Measurements from ENCODE around the gene PSMD1. TPM values are rescaled to one million over a fixed set of nuclear protein-coding genes. Genes with fewer than 3 reads are reported as not detected.

Gene PSMD1
- polyA plus RNA-seq, 1 experiment = 153 TPM

DNA sequence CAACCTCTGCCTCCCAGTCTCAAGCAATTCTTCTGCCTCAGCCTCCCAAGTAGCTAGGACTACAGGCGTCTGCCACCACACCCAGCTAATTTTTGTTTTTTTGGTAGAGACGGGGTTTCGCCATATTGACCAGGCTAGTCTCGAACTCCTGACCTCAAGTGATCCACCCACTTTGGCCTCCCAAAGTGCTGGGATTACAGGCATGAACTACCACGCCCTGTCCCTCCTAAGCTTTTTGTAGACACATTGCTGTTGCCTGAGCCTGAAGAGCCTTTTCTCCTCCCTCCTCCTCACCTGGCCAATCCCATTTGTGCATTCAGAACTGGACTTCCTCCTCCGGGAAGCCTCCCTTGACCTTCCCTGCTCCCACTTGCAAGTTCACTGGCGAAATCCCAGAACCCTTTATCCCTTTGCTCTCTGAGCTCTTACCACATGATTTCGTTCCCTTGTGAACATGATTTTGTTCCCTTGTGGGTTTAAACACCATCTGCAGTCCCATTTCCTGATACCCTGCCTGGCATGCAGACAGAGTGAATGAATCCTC, 16.8 kb upstream of the PSMD1 start:
- Histone ChIP-seq H3K36me3 (ENCODE audit: control insufficient read depth, insufficient read depth, low read length) (no peaks in the 10 kb centered on the region), H3K4me3 (ENCODE audit: low read depth, low read length) (no peak overlapping the region), H3K27me3 (ENCODE audit: control insufficient read depth, insufficient read depth, low read length) (peaks cover 33% of the 10 kb centered on the region)
- POLR2A ChIA-PET = no interaction called here
- DNase-seq (ENCODE audit: low read depth) = no peak
- TF ChIP-seq, protein P1, sequence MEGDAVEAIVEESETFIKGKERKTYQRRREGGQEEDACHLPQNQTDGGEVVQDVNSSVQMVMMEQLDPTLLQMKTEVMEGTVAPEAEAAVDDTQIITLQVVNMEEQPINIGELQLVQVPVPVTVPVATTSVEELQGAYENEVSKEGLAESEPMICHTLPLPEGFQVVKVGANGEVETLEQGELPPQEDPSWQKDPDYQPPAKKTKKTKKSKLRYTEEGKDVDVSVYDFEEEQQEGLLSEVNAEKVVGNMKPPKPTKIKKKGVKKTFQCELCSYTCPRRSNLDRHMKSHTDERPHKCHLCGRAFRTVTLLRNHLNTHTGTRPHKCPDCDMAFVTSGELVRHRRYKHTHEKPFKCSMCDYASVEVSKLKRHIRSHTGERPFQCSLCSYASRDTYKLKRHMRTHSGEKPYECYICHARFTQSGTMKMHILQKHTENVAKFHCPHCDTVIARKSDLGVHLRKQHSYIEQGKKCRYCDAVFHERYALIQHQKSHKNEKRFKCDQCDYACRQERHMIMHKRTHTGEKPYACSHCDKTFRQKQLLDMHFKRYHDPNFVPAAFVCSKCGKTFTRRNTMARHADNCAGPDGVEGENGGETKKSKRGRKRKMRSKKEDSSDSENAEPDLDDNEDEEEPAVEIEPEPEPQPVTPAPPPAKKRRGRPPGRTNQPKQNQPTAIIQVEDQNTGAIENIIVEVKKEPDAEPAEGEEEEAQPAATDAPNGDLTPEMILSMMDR (IDR thresholded peaks at IDR 0.05; ENCODE audit: insufficient read depth, low read depth, low read length) = no peak
- CTCF ChIA-PET = interaction anchor here (1.0 kb wide), 1 partner anchor 11 kb away, joined by 3 read pairs; no protein-coding TSS in a partner anchor

GRCh38 chr2:231041061-231041689, 15.5 kb upstream of the PSMD1 start:
- Histone ChIP-seq H3K27me3 (ENCODE audit: control insufficient read depth, insufficient read depth, low read length) (peaks cover 29% of the 10 kb centered on the region), H3K4me3 (ENCODE audit: low read depth, low read length) (no peak overlapping the region), H3K36me3 (ENCODE audit: control insufficient read depth, insufficient read depth, low read length) (no peaks in the 10 kb centered on the region)
- DNase-seq (ENCODE audit: low read depth) = no peak
- POLR2A ChIA-PET = no interaction called here
- TF ChIP-seq, protein P1 (IDR thresholded peaks at IDR 0.05; ENCODE audit: insufficient read depth, low read depth, low read length) = no peak
- CTCF ChIA-PET = interaction anchor here (3.2 kb wide), 1 partner anchor 12 kb away, joined by 13 read pairs; no protein-coding TSS in a partner anchor

GRCh38 chr2:231043796-231044195, 12.9 kb upstream of the PSMD1 start:
- TF ChIP-seq, protein P1 (IDR thresholded peaks at IDR 0.05; ENCODE audit: insufficient read depth, low read depth, low read length) = no peak
- Histone ChIP-seq H3K27me3 (ENCODE audit: control insufficient read depth, insufficient read depth, low read length) (peaks cover 30% of the 10 kb centered on the region), H3K36me3 (ENCODE audit: control insufficient read depth, insufficient read depth, low read length) (no peaks in the 10 kb centered on the region), H3K4me3 (ENCODE audit: low read depth, low read length) (no peak overlapping the region)
- no peak for DNase-seq (ENCODE audit: low read depth)
- POLR2A ChIA-PET = no interaction called here
- CTCF ChIA-PET = interaction anchor here (1.3 kb wide), 1 partner anchor 9 kb away, joined by 5 read pairs; no protein-coding TSS in a partner anchor

DNA sequence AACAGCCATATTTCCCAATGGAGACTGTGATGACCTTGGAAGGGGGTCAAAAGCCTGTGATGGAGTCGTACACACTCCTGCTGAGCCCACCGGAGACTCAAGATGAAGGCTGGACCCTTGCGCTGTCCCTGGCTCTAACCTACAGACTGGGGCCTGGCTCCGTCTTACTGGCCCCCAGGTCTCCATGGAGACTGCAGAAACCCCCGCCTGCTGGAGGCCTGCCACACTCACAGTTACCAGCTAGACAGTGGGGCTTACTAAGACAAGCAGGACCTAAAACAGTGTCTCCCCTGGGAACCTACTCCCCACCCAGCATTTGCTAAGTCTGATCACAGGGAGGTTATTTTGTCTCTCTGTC, 9.8 kb upstream of the PSMD1 start:
- Histone ChIP-seq H3K27me3 (ENCODE audit: control insufficient read depth, insufficient read depth, low read length) (peaks cover 13% of the 10 kb centered on the region), H3K36me3 (ENCODE audit: control insufficient read depth, insufficient read depth, low read length) (no peaks in the 10 kb centered on the region), H3K4me3 (ENCODE audit: low read depth, low read length) (no peak overlapping the region)
- TF ChIP-seq, protein P1 (IDR thresholded peaks at IDR 0.05; ENCODE audit: insufficient read depth, low read depth, low read length) = no peak
- POLR2A ChIA-PET = no interaction called here
- CTCF ChIA-PET = no interaction called here
- no peak for DNase-seq (ENCODE audit: low read depth)

- CTCF ChIA-PET = no interaction called here
- no peak for DNase-seq (ENCODE audit: low read depth)
- TF ChIP-seq, protein P1 (IDR thresholded peaks at IDR 0.05; ENCODE audit: insufficient read depth, low read depth, low read length) = no peak
- Histone ChIP-seq H3K36me3 (ENCODE audit: control insufficient read depth, insufficient read depth, low read length) (no peaks in the 10 kb centered on the region), H3K27me3 (ENCODE audit: control insufficient read depth, insufficient read depth, low read length) (peaks cover 13% of the 10 kb centered on the region), H3K4me3 (ENCODE audit: low read depth, low read length) (no peak overlapping the region)
- POLR2A ChIA-PET = no interaction called here
Observed at GRCh38 chr2:231047274-231047922, 9.3 kb upstream of the PSMD1 start.
